Smooth muscle cell (in vitro differentiated cells): ENCODE measurements around the gene OR5M3. TPM values are rescaled to one million over a fixed set of nuclear protein-coding genes. Genes with fewer than 3 reads are reported as not detected.

Source experiments
- DNase-seq: peaks from one replicate; lab custom pipeline; 2025; ENCODE audit not compliant: unreplicated experiment; lab: John Stamatoyannopoulos, UW
- H2AFZ ChIP-seq: fragments of 200-600 bp; sonication (generic); 2 replicates; pipeline ENCODE4 v1.6.0; 2016; ENCODE audit warnings: antibody characterized with exemption, low read depth, mild to moderate bottlenecking
- H3F3A ChIP-seq: fragments of 200-600 bp; sonication (generic); 2 replicates; pipeline ENCODE4 v1.6.0; 2017; ENCODE audit warnings: antibody characterized with exemption, low read depth
- H3K27ac ChIP-seq: fragments of 200-600 bp; sonication (generic); 2 replicates; pipeline ENCODE4 v1.5.1; 2016; ENCODE audit warnings: low read depth, mild to moderate bottlenecking
- H3K27me3 ChIP-seq: fragments of 200-600 bp; sonication (generic); 2 replicates; pipeline ENCODE4 v1.6.1; 2016; ENCODE audit warnings: low read depth, mild to moderate bottlenecking
- H3K36me3 ChIP-seq: fragments of 200-600 bp; sonication (generic); 2 replicates; pipeline ENCODE4 v1.5.1; 2016; ENCODE audit warnings: low read depth
- H3K4me1 ChIP-seq: fragments of 200-600 bp; sonication (generic); 2 replicates; pipeline ENCODE4 v1.5.1; 2016; ENCODE audit warnings: low read depth
- H3K4me2 ChIP-seq: fragments of 200-600 bp; sonication (generic); 2 replicates; pipeline ENCODE4 v1.6.0; 2016; ENCODE audit warnings: mild to moderate bottlenecking
- H3K4me3 ChIP-seq: fragments of 200-600 bp; sonication (generic); 2 replicates; pipeline ENCODE4 v1.5.1; 2016; ENCODE audit warnings: mild to moderate bottlenecking
- H3K79me2 ChIP-seq: fragments of 200-600 bp; sonication (generic); 2 replicates; pipeline ENCODE4 v1.6.0; 2016; ENCODE audit warnings: low read depth, mild to moderate bottlenecking
- H3K9ac ChIP-seq: fragments of 200-600 bp; sonication (generic); 2 replicates; pipeline ENCODE4 v1.6.0; 2016; ENCODE audit warnings: low read depth
- H3K9me3 ChIP-seq: fragments of 200-600 bp; sonication (generic); replicated peaks from 2 replicates; pipeline ENCODE4 v1.5.1; 2016; ENCODE audit warnings: low read depth
- H4K20me1 ChIP-seq: fragments of 200-600 bp; sonication (generic); 2 replicates; pipeline ENCODE4 v1.6.0; 2016; ENCODE audit warnings: low read depth
- CTCF ChIP-seq: fragments of 200-600 bp; sonication (generic); IDR thresholded peaks from 2 replicates; pipeline ENCODE4 v1.5.1; 2017; ENCODE audit warnings: borderline replicate concordance, mild to moderate bottlenecking, antibody characterized with exemption; ENCODE audit not compliant: insufficient read depth, poor library complexity, severe bottlenecking
- WGBS: methylation state at CpG from one replicate; pipeline ENCODE4 v1.1.7; 2016; ENCODE audit warnings: low lambda C conversion rate; 5-methylcytosine and 5-hydroxymethylcytosine counted together
- polyA plus RNA-seq: library from polyadenylated mRNA; unstranded; fragments of >200 nt; fragmentation: Nextera tagmentation; extraction: Ambion mirVana; gene quantifications from 2 replicates; pipeline ENCODE4 v1.2.1, GENCODE V29; 2016
- total RNA-seq: library from RNA; depleted of rRNA; stranded (reverse); fragments of >200 nt; gene quantifications from 2 replicates; pipeline ENCODE4 v1.2.3, GENCODE V29; 2014

OR5M3 gene
- total and polyA plus RNA-seq, 2 experiments from 2014 or later: not detected

- no peak for DNase-seq
- no peaks in the 10 kb centered on the region for H3K4me1 ChIP-seq
- TF ChIP-seq CTCF: no peak
- H3K79me2 ChIP-seq: no peaks in the 10 kb centered on the region
- no peak overlapping the region for H3K4me2 ChIP-seq
- H3K9me3 ChIP-seq: no peaks in the 10 kb centered on the region
- H3K27me3 ChIP-seq: no peaks in the 10 kb centered on the region
- no peaks in the 10 kb centered on the region for H3F3A ChIP-seq
- WGBS: 81% methylated on average over 1 of the region's 1 CpG
- no peak overlapping the region for H3K4me3 ChIP-seq
- H3K36me3 ChIP-seq: no peaks in the 10 kb centered on the region
- H2AFZ ChIP-seq: no peak overlapping the region
- H3K27ac ChIP-seq: no peak overlapping the region
- H4K20me1 ChIP-seq: no peaks in the 10 kb centered on the region
- no peak overlapping the region for H3K9ac ChIP-seq
These were observed 1.6 kb upstream of the OR5M3 start for GRCh38 chr11:56474729-56475235.

- TF ChIP-seq CTCF: no peak
- 97% methylated on average over 1 of the region's 1 CpG for WGBS
- Histone ChIP-seq H3K4me3 (no peak overlapping the region), H3K27me3 (no peaks in the 10 kb centered on the region), H3F3A (no peaks in the 10 kb centered on the region), H3K27ac (no peak overlapping the region), H3K9ac (no peak overlapping the region), H3K9me3 (no peaks in the 10 kb centered on the region), H3K36me3 (no peaks in the 10 kb centered on the region), H3K79me2 (no peaks in the 10 kb centered on the region), H2AFZ (no peak overlapping the region), H3K4me2 (no peak overlapping the region), H4K20me1 (no peaks in the 10 kb centered on the region), H3K4me1 (no peaks in the 10 kb centered on the region)
- DNase-seq: no peak
These were observed 16.1 kb downstream of the OR5M3 start for GRCh38 chr11:56457076-56457475.

- no peaks in the 10 kb centered on the region for H3K27me3 ChIP-seq
- H3K36me3 ChIP-seq: no peaks in the 10 kb centered on the region
- H3K4me3 ChIP-seq: no peak overlapping the region
- no peaks in the 10 kb centered on the region for H3K4me1 ChIP-seq
- TF ChIP-seq CTCF: no peak
- no peak for DNase-seq
- H3K9me3 ChIP-seq: no peaks in the 10 kb centered on the region
- H3K27ac ChIP-seq: no peak overlapping the region
- H3K9ac ChIP-seq: no peak overlapping the region
- no peak overlapping the region for H2AFZ ChIP-seq
- no peaks in the 10 kb centered on the region for H4K20me1 ChIP-seq
- H3F3A ChIP-seq: no peaks in the 10 kb centered on the region
- 90% methylated on average over 4 of the region's 4 CpGs for WGBS
- no peak overlapping the region for H3K4me2 ChIP-seq
- H3K79me2 ChIP-seq: no peaks in the 10 kb centered on the region
These were observed 19.6 kb downstream of the OR5M3 start for GRCh38 chr11:56453521-56453920.

Other genes with a start within 250 kb of the OR5M3 start
- not detected in 2 replicates for gene OR5T2, start 239.1 kb downstream of the OR5M3 start, total RNA-seq
- not detected in 2 replicates for gene OR5T2, start 239.1 kb downstream of the OR5M3 start, polyA plus RNA-seq
- not detected in 2 replicates for gene OR5T3, start 221.1 kb downstream of the OR5M3 start, total RNA-seq
- gene OR5T3, start 221.1 kb downstream of the OR5M3 start, polyA plus RNA-seq: not detected in 2 replicates
- gene OR5T1, start 199.2 kb downstream of the OR5M3 start, total RNA-seq: not detected in 2 replicates
- gene OR5T1, start 199.2 kb downstream of the OR5M3 start, polyA plus RNA-seq: not detected in 2 replicates
- not detected in 2 replicates for gene OR8H1, start 181.1 kb downstream of the OR5M3 start, total RNA-seq
- gene OR8H1, start 181.1 kb downstream of the OR5M3 start, polyA plus RNA-seq: not detected in 2 replicates
- gene OR8K3, start 158.2 kb downstream of the OR5M3 start, total RNA-seq: not detected in 2 replicates
- not detected in 2 replicates for gene OR8K3, start 158.2 kb downstream of the OR5M3 start, polyA plus RNA-seq
- gene OR8K1, start 127.3 kb downstream of the OR5M3 start, total RNA-seq: not detected in 2 replicates
- not detected in 2 replicates for gene OR8K1, start 127.3 kb downstream of the OR5M3 start, polyA plus RNA-seq
- gene OR8J1, start 119.1 kb downstream of the OR5M3 start, total RNA-seq: not detected in 2 replicates
- gene OR8J1, start 119.1 kb downstream of the OR5M3 start, polyA plus RNA-seq: not detected in 2 replicates
- gene OR8U1, start 97.7 kb downstream of the OR5M3 start, total RNA-seq: not detected in 2 replicates
- gene OR8U1, start 97.7 kb downstream of the OR5M3 start, polyA plus RNA-seq: not detected in 2 replicates
- gene OR5AL1, start 60.7 kb downstream of the OR5M3 start, total RNA-seq: not detected in 2 replicates
- not detected in 2 replicates for gene OR5AL1, start 60.7 kb downstream of the OR5M3 start, polyA plus RNA-seq
- not detected in 2 replicates for gene OR5M8, start 18.0 kb upstream of the OR5M3 start, total RNA-seq
- gene OR5M8, start 18.0 kb upstream of the OR5M3 start, polyA plus RNA-seq: not detected in 2 replicates
- not detected in 2 replicates for gene OR5M11, start 69.9 kb upstream of the OR5M3 start, total RNA-seq
- not detected in 2 replicates for gene OR5M11, start 69.9 kb upstream of the OR5M3 start, polyA plus RNA-seq
- not detected in 2 replicates for gene OR5M10, start 104.4 kb upstream of the OR5M3 start, total RNA-seq
- gene OR5M10, start 104.4 kb upstream of the OR5M3 start, polyA plus RNA-seq: not detected in 2 replicates
- gene OR5M1, start 141.5 kb upstream of the OR5M3 start, total RNA-seq: not detected in 2 replicates
- gene OR5M1, start 141.5 kb upstream of the OR5M3 start, polyA plus RNA-seq: not detected in 2 replicates
- not detected in 2 replicates for gene OR5AP2, start 169.1 kb upstream of the OR5M3 start, total RNA-seq
- not detected in 2 replicates for gene OR5AP2, start 169.1 kb upstream of the OR5M3 start, polyA plus RNA-seq
- not detected in 2 replicates for gene OR5AR1, start 190.3 kb upstream of the OR5M3 start, total RNA-seq
- gene OR5AR1, start 190.3 kb upstream of the OR5M3 start, polyA plus RNA-seq: not detected in 2 replicates
- not detected in 2 replicates for gene OR9G1, start 225.7 kb upstream of the OR5M3 start, total RNA-seq
- gene OR9G1, start 225.7 kb upstream of the OR5M3 start, polyA plus RNA-seq: not detected in 2 replicates